Measurements from ENCODE around the gene BICD2.

DNA sequence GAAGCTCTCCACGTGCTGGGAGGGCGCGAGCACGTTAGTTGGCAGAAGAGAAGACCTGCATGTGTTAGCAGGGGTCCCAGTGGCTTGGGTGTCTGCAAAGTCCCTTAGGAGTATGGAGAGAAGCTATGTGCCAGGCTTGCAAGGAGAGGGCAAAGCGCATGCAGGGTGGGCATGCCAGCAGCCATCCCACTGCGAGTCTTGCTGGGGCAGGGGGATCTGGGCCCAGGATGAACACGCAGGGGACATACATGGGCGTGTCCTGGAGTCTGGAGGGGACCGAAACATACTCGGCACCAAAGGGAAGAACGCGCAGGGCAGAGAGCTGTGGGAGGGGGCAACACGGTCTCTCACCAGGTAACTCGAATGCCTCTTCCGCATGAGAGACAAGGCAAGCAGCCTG lies 51.1 kb downstream of the BICD2 start:
- TF ChIP-seq, protein P1, sequence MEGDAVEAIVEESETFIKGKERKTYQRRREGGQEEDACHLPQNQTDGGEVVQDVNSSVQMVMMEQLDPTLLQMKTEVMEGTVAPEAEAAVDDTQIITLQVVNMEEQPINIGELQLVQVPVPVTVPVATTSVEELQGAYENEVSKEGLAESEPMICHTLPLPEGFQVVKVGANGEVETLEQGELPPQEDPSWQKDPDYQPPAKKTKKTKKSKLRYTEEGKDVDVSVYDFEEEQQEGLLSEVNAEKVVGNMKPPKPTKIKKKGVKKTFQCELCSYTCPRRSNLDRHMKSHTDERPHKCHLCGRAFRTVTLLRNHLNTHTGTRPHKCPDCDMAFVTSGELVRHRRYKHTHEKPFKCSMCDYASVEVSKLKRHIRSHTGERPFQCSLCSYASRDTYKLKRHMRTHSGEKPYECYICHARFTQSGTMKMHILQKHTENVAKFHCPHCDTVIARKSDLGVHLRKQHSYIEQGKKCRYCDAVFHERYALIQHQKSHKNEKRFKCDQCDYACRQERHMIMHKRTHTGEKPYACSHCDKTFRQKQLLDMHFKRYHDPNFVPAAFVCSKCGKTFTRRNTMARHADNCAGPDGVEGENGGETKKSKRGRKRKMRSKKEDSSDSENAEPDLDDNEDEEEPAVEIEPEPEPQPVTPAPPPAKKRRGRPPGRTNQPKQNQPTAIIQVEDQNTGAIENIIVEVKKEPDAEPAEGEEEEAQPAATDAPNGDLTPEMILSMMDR (IDR thresholded peaks at IDR 0.05; ENCODE audit: low read length), result no peak
- no peak for TF ChIP-seq EZH2 (optimal IDR thresholded peaks at IDR 0.05; ENCODE audit: low read depth, low read length)

Data from MM.1S (cell line).